ENCODE data around the gene IFT52. TPM values are rescaled to one million over a fixed set of nuclear protein-coding genes. Genes with fewer than 3 reads are reported as not detected.

Gene IFT52
- total RNA-seq, 2 donors from 2014 or later = 21.3 to 25.4 TPM

DNA sequence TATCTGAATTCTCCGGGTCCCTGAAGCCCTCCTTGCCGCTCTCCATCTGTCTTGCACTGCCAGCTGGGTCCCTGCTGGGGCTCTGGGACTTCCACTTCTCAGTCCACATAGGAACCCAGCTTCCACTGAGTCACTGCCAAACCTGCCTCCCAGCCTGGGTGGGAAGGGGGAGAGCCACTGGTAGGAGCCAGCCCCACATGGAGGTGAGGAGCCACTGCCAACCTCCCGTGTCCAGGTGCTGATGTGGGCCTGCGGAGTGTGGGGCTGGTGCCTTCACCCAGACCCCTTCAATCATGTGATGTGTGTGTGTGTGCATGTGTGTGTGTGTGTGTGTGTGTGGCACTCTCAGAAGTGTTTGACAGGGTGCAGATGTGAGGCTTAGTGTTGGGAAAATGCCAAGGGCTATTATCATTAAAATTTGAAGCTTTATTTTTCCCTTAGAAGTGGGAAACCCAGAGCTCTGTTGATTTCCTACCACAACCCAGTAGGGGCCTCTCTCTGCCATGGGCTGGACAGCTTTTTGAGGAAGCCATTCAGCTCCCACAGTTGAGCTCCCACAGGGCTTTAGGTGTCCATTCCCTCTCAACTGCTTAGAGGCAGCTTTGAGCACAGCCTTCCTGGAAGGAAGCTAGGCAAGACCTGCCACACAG lies 41.2 kb upstream of the IFT52 start:
- TF ChIP-seq, protein P1, sequence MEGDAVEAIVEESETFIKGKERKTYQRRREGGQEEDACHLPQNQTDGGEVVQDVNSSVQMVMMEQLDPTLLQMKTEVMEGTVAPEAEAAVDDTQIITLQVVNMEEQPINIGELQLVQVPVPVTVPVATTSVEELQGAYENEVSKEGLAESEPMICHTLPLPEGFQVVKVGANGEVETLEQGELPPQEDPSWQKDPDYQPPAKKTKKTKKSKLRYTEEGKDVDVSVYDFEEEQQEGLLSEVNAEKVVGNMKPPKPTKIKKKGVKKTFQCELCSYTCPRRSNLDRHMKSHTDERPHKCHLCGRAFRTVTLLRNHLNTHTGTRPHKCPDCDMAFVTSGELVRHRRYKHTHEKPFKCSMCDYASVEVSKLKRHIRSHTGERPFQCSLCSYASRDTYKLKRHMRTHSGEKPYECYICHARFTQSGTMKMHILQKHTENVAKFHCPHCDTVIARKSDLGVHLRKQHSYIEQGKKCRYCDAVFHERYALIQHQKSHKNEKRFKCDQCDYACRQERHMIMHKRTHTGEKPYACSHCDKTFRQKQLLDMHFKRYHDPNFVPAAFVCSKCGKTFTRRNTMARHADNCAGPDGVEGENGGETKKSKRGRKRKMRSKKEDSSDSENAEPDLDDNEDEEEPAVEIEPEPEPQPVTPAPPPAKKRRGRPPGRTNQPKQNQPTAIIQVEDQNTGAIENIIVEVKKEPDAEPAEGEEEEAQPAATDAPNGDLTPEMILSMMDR (IDR thresholded peaks at IDR 0.05) = no peak
- no peak for TF ChIP-seq POLR2AphosphoS5 (IDR thresholded peaks at IDR 0.05)
- no peak for TF ChIP-seq POLR2A (IDR thresholded peaks at IDR 0.05)
- no peaks in the 10 kb centered on the region for H3K27me3 ChIP-seq (replicated peaks; ENCODE audit: insufficient read depth)
- no peaks in the 10 kb centered on the region for H3K4me1 ChIP-seq (replicated peaks)
- intact Hi-C loops (cut with DNase I) = no loop called here
- H3K9me3 ChIP-seq = no peaks in the 10 kb centered on the region
- 93% methylated on average over 4 of the region's 4 CpGs for WGBS
- no peak overlapping the region for H3K4me3 ChIP-seq
- H3K27ac ChIP-seq = no peak overlapping the region
- no peak for DNase-seq (ENCODE audit: low spot score)
- H3K36me3 ChIP-seq = no peaks in the 10 kb centered on the region

DNA sequence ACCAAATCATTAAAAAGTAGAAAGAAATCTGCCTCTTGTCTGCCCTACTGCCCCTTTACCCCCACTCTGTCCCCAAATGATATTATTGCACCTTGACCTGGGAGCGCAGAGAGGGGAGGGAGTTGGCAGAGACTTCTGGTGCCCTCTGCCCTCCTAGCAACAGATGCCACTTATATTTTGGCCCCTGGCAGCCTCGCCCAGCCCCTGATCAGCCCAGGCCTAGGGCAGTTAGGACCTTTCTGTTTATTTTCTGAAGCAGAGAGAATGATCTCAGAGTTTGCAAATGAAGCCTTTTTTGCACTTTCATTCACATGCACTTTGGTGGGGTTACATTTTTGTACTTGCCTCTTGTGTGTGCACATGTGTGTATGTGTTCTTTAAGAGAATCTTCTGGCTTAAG lies 40.3 kb upstream of the IFT52 start:
- Histone ChIP-seq H3K4me3 (no peak overlapping the region), H3K4me1 (replicated peaks) (no peaks in the 10 kb centered on the region), H3K27ac (no peak overlapping the region), H3K27me3 (replicated peaks; ENCODE audit: insufficient read depth) (no peaks in the 10 kb centered on the region), H3K36me3 (no peaks in the 10 kb centered on the region), H3K9me3 (no peaks in the 10 kb centered on the region)
- intact Hi-C loops (cut with DNase I) = no loop called here
- WGBS = 93% methylated on average over 2 of the region's 2 CpGs
- TF ChIP-seq POLR2AphosphoS5 (IDR thresholded peaks at IDR 0.05) (no peak), POLR2A (IDR thresholded peaks at IDR 0.05) (no peak)
- TF ChIP-seq, protein P1 (IDR thresholded peaks at IDR 0.05) = no peak
- DNase-seq (ENCODE audit: low spot score) = no peak

DNA sequence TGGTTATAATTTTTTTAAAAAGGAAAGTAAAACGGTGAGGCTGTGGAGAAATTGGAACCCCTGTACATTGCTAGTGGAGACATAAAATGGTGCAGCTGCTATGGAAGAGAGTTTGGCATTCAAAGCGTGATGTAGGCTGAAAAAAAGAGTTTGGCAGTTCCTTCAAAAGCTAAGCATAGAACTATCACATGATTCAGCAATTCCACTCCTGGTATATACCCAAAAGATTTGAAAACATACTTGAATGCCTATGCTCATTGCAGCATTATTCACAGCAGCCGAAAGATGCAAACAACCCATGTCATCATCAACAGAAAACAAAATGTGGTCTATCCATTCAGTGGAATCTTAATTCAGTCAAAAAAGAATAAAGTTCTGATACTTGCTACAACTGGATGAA lies 36.4 kb upstream of the IFT52 start:
- TF ChIP-seq POLR2A (IDR thresholded peaks at IDR 0.05) = no peak
- TF ChIP-seq, protein P1 (IDR thresholded peaks at IDR 0.05) = no peak
- no peak for TF ChIP-seq POLR2AphosphoS5 (IDR thresholded peaks at IDR 0.05)
- intact Hi-C loops (cut with DNase I) = no loop called here
- Histone ChIP-seq H3K36me3 (no peaks in the 10 kb centered on the region), H3K4me3 (no peak overlapping the region), H3K9me3 (no peaks in the 10 kb centered on the region), H3K27ac (no peak overlapping the region), H3K27me3 (replicated peaks; ENCODE audit: insufficient read depth) (no peaks in the 10 kb centered on the region), H3K4me1 (replicated peaks) (no peaks in the 10 kb centered on the region)
- no peak for DNase-seq (ENCODE audit: low spot score)
- WGBS = 73% methylated on average over 3 of the region's 3 CpGs

DNA sequence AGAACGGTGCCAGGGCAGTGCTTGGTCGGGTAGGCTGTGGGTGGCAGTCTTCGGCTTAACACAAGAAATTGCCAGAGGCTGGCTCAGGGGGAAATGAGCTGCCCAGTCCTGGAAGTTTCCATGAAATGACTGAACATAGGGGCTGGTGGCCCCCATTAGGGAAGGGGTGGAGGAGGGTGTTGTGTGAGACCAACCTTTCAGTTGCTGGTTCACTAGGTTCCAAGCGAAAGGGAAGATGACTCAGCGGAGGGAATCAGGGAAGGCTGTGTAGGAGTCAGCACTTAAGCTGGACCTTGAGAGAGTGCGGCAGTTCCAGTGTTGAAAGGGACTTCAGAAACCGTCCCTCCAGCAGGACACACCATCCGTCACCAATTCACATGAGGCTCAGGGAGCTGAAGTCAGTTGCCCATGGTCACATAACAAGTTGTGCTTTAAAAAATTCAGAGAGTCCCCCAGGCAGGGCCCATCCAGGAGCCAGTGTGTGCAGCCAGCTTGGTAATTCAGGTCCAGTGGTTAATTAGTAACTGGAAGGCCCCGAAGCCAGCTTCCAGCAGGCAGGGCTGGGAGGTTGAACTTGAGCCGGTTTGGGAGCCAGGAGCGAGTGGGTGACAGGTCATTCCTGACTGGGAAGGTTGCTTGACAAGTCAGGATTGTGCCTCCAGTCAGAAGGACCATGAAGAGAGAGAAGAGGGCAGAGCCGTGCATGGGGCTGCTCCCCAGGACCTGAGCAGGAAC lies 32.2 kb upstream of the IFT52 start, which contains the start of gene SGK2:
Gene SGK2, plus strand, starts transcription at position 616 of the 735 bp plus-strand sequence. CDS start 7,469 bp downstream, outside the sequence.
- DNase-seq (ENCODE audit: low spot score) = no peak
- TF ChIP-seq POLR2AphosphoS5 (IDR thresholded peaks at IDR 0.05) (no peak), POLR2A (IDR thresholded peaks at IDR 0.05) (no peak)
- TF ChIP-seq, protein P1 (IDR thresholded peaks at IDR 0.05) = no peak
- H3K9me3 ChIP-seq = no peaks in the 10 kb centered on the region
- H3K4me1 ChIP-seq (replicated peaks) = no peaks in the 10 kb centered on the region
- WGBS = 69% methylated on average over 12 of the region's 12 CpGs
- no peaks in the 10 kb centered on the region for H3K36me3 ChIP-seq
- no peaks in the 10 kb centered on the region for H3K27me3 ChIP-seq (replicated peaks; ENCODE audit: insufficient read depth)
- no peak within 1 kb of the TSS for H3K4me3 ChIP-seq
- no peak within 1 kb of the TSS for H3K27ac ChIP-seq
- intact Hi-C loops (cut with DNase I) = no loop called here
